ENCODE results near the gene MRPL40.

- no peak for TF ChIP-seq CTCF (IDR thresholded peaks at IDR 0.05; ENCODE audit: poor library complexity)
- no peak for TF ChIP-seq EZH2 (IDR thresholded peaks at IDR 0.05; ENCODE audit: borderline replicate concordance)
Observed at GRCh38 chr22:19434829-19435580, 2.7 kb downstream of the MRPL40 start.
